Left cardiac atrium (tissue), 4 donors: Measurements from ENCODE around the gene MAGED2. TPM values are rescaled to one million over a fixed set of nuclear protein-coding genes. Genes with fewer than 3 reads are reported as not detected.
"Not testable (repeated sequence)": the region's sequence is repeated elsewhere in the genome, so short reads cannot be mapped to it uniquely, and the experiment has no call there.

Experiments used
- ATAC-seq, 2 donors: fragments of 200-7000 bp; cut with Tn5 transposase; one replicate each; pipeline ENCODE4 v1.9.1; 2020; ENCODE audit warnings: mild to moderate bottlenecking in 2 of 2, moderate library complexity in 2 of 2
- DNase-seq: peaks from one replicate; pipeline ENCODE4 v3.0.0-alpha.2; 2020
- intact Hi-C, 2 donors: fragments of 100-400 bp; cut with DNase I; formaldehyde crosslinking; loops; one replicate each; pipeline versions ENCODE4 v1.14.1 to v1.15.1; 2022 to 2023
- long read RNA-seq: library from polyadenylated mRNA; unstranded; transcript quantifications from one replicate; pipeline ENCODE4 v2.0.0, GENCODE V29; 2021
- total RNA-seq, 2 donors: library from RNA; stranded (reverse); fragmentation: NEBNext Ultra II Directional; extraction: Animal tissue kit (Norgen Biotek cat#: 25700); gene quantifications; one replicate each; pipeline ENCODE4 v1.2.1, GENCODE V29; 2021
- donor health status: DM: no; HTN: yes; CAD: no.
- donor health status: DM: no; HTN: yes; CAD: no; lungs with severe emphysema.
- donor health status: DM: yes; HTN: yes; CAD: no.
- donor health status: Dilated cardiomyopathy.

Gene MAGED2
- total RNA-seq = 10 to 100 TPM; 80.8 to 92.6 TPM
- long read RNA-seq, transcript MAGED2-201 (12 exons, 1,958 nt) = minor isoform, 5 of 179 reads
- long read RNA-seq, transcript MAGED2-204 (13 exons, 2,048 nt) = minor isoform, 35 of 179 reads
- long read RNA-seq, transcript MAGED2-203 (12 exons, 2,066 nt) = minor isoform, 9 of 179 reads
- long read RNA-seq, transcript MAGED2-206 (13 exons, 2,189 nt) = major isoform, 103 of 179 reads
- long read RNA-seq, partial matches to known transcripts = 12 of 179 reads
- long read RNA-seq, other reads (novel, unspliced or antisense) = 14 of 179 reads

- DNase-seq (no peak), ATAC-seq (peak; percentile 65 to 73)
- intact Hi-C loops = loop anchor here in 1 of 2 donors (10.0 kb wide), 1 partner anchor 163 kb away; no protein-coding TSS in a partner anchor
These were observed at the start of gene MAGED2 for GRCh38 chrX:54807524-54808108. Gene MAGED2 (plus strand): TSS chrX:54807745. CDS start chrX:54809332, 1,587 bp downstream.

GRCh38 chrX:54758114-54759055 lies 49.2 kb upstream of the MAGED2 start:
- intact Hi-C loops = no loop called here
- ATAC-seq (no peak), DNase-seq (no peak)

GRCh38 chrX:54774391-54775094 lies 33.0 kb upstream of the MAGED2 start:
- DNase-seq, intact Hi-C loops: not testable (repeated sequence)
- peak; percentile 78 to 88 for ATAC-seq

- intact Hi-C loops = no loop called here
- no peak for DNase-seq
- no peak for ATAC-seq
These were observed 31.5 kb upstream of the MAGED2 start for GRCh38 chrX:54776061-54776460.

- DNase-seq = no peak
- ATAC-seq = no peak
- intact Hi-C loops = no loop called here
These were observed 30.4 kb upstream of the MAGED2 start for GRCh38 chrX:54776987-54777672.

GRCh38 chrX:54785901-54786300 lies 21.6 kb upstream of the MAGED2 start:
- no peak for ATAC-seq
- intact Hi-C loops = no loop called here
- no peak for DNase-seq

GRCh38 chrX:54786967-54787366 lies 20.6 kb upstream of the MAGED2 start:
- no peak for ATAC-seq
- DNase-seq = no peak
- intact Hi-C loops = no loop called here

GRCh38 chrX:54788446-54788845 lies 19.1 kb upstream of the MAGED2 start:
- no peak for ATAC-seq
- no peak for DNase-seq
- intact Hi-C loops = no loop called here

- ATAC-seq, DNase-seq, intact Hi-C loops: not testable (repeated sequence)
These were observed 18.1 kb upstream of the MAGED2 start for GRCh38 chrX:54789405-54789804.

- no peak for DNase-seq
- intact Hi-C loops = no loop called here
- ATAC-seq = peak in 1 of 2 donors; percentile 55
These were observed 13.5 kb upstream of the MAGED2 start for GRCh38 chrX:54794028-54794427.

GRCh38 chrX:54794795-54795194 lies 12.8 kb upstream of the MAGED2 start:
- no peak for DNase-seq
- intact Hi-C loops = no loop called here
- no peak for ATAC-seq

GRCh38 chrX:54798137-54798536 lies 9.4 kb upstream of the MAGED2 start, which contains the start of gene ITIH6:
Gene ITIH6 (minus strand): TSS chrX:54798255. CDS start chrX:54798210, 45 bp downstream.
- DNase-seq = no peak
- intact Hi-C loops = no loop called here
- no peak for ATAC-seq

GRCh38 chrX:54799046-54799445 lies 8.5 kb upstream of the MAGED2 start:
- DNase-seq = no peak
- no peak for ATAC-seq
- intact Hi-C loops = no loop called here

- ATAC-seq (peak; percentile 82 to 89), DNase-seq (peak; percentile 71)
- intact Hi-C loops = loop anchor here in 1 of 2 donors (10.0 kb wide), 1 partner anchor 163 kb away; no protein-coding TSS in a partner anchor
These were observed 612 bp downstream of the MAGED2 start for GRCh38 chrX:54808109-54808604.

- intact Hi-C loops = loop anchor here in 1 of 2 donors (10.0 kb wide), 1 partner anchor 164 kb away; no protein-coding TSS in a partner anchor
- ATAC-seq = peak; percentile 91 to 94
- peak; percentile 93 for DNase-seq
These were observed 1.3 kb downstream of the MAGED2 start for GRCh38 chrX:54808605-54809483.

- no peak for DNase-seq
- ATAC-seq = no peak
- intact Hi-C loops = no loop called here
These were observed 3.0 kb downstream of the MAGED2 start for GRCh38 chrX:54810532-54810931.

GRCh38 chrX:54811301-54811885 lies 3.8 kb downstream of the MAGED2 start:
- ATAC-seq (no peak), DNase-seq (no peak)
- intact Hi-C loops = no loop called here
